Glutamatergic neuron (in vitro differentiated cells): ENCODE results near the gene CDH4. TPM values are rescaled to one million over a fixed set of nuclear protein-coding genes. Genes with fewer than 3 reads are reported as not detected.

Experiments used
- DNase-seq: peaks from one replicate; pipeline ENCODE4 v3.0.0; 2022
- H3K27ac Mint-ChIP-seq: one replicate; pipeline ENCODE4 v1.8.0; 2020; ENCODE audit warnings: mild to moderate bottlenecking, mixed read lengths, inconsistent platforms; ENCODE audit not compliant: unreplicated experiment
- H3K27me3 Mint-ChIP-seq: one replicate; pipeline ENCODE4 v1.8.0; 2020; ENCODE audit warnings: mild to moderate bottlenecking, moderate library complexity, mixed read lengths, inconsistent platforms; ENCODE audit not compliant: unreplicated experiment
- H3K36me3 Mint-ChIP-seq: one replicate; pipeline ENCODE4 v1.8.0; 2020; ENCODE audit warnings: mild to moderate bottlenecking, mixed read lengths, inconsistent platforms; ENCODE audit not compliant: unreplicated experiment
- H3K4me1 Mint-ChIP-seq: one replicate; pipeline ENCODE4 v1.8.0; 2020; ENCODE audit warnings: mild to moderate bottlenecking, low read depth, mixed read lengths, inconsistent platforms; ENCODE audit not compliant: unreplicated experiment
- H3K4me3 Mint-ChIP-seq: one replicate; pipeline ENCODE4 v1.8.0; 2020; ENCODE audit warnings: mild to moderate bottlenecking, mixed read lengths, inconsistent platforms; ENCODE audit not compliant: unreplicated experiment
- H3K9me3 Mint-ChIP-seq: one replicate; pipeline ENCODE4 v1.8.0; 2020; ENCODE audit warnings: mild to moderate bottlenecking, moderate library complexity, mixed read lengths, inconsistent platforms; ENCODE audit not compliant: unreplicated experiment
- CTCF ChIP-seq: fragments of 200-600 bp; sonication (generic); IDR thresholded peaks from one replicate; pipeline ENCODE4 v1.5.0; 2021; ENCODE audit not compliant: partially characterized antibody, unreplicated experiment
- total RNA-seq: library from RNA; stranded (reverse); fragmentation: NEBNext Ultra II Directional; extraction: Animal tissue kit (Norgen Biotek cat#: 25700); gene quantifications from one replicate; pipeline ENCODE4 v1.2.1, GENCODE V29; 2021; ENCODE audit not compliant: unreplicated experiment

The CDH4 gene
- total RNA-seq, 1 donor from 2014 or later = 1.2 TPM

DNA sequence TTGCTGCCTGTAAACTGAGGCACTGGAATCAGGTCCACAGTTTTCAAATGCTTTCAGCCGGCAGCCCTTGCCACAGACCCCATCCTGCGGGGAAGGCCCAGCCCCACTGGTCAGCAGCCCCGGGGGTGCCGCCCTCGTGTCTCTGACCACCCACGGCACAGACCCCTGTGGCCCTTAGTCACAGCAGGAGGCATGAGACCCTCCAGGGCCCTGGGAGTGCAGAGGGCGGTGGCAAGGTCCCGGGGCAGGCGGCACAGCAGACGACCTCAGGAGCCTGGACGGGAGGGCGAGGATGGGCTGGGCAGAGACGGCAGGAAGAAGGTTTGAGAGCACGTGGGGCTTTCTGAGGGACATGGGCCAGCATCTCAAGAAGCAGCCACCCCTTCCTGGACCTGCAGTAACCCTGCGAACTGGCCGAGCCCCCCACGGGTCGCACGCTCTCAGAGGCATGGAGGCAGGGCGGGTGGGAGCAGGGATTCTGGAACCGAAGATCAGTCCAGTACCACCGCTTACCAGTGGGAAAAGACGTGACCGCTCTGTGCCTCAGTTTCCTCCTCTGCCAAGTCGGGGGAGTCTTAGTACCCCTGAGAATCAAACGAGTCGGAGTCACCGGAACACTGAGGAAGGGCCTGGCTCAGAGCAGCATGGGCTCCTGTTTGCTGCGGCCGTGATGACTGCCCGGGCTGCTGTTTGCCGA is 672.9 kb downstream of the CDH4 start:
- Mint-ChIP-seq H3K27me3 (peaks cover 13% of the 10 kb centered on the region), H3K9me3 (peaks cover 3% of the 10 kb centered on the region), H3K4me1 (no peaks in the 10 kb centered on the region), H3K27ac (no peak overlapping the region), H3K36me3 (no peaks in the 10 kb centered on the region), H3K4me3 (no peak overlapping the region)
- no peak for TF ChIP-seq CTCF
- DNase-seq = peak; percentile 8

- TF ChIP-seq CTCF = no peak
- H3K27ac Mint-ChIP-seq = no peak overlapping the region
- H3K4me1 Mint-ChIP-seq = no peaks in the 10 kb centered on the region
- peaks cover 12% of the 10 kb centered on the region for H3K27me3 Mint-ChIP-seq
- peak; percentile 6 for DNase-seq
- H3K36me3 Mint-ChIP-seq = no peaks in the 10 kb centered on the region
- no peak overlapping the region for H3K4me3 Mint-ChIP-seq
- H3K9me3 Mint-ChIP-seq = peaks cover 3% of the 10 kb centered on the region
These were observed 673.6 kb downstream of the CDH4 start for GRCh38 chr20:61925555-61926252.

DNA sequence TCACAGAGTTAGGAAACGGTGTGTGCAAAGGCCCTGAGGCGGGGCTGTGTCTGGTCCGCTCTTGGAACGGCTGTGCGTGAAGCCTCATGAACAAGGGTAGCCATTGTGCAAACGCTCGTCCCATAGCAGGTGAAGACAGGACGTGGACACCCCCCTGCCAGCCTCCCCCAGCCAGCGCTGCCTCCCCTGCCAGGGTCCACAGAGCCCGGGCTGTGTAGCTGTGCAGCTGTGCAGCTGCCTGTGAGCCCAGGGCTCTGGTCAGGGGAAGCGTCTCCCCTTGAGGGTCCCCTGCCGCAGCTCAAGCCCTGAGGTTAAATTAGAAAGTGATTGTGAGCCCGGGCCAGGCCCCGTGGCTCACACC is 674.2 kb downstream of the CDH4 start:
- Mint-ChIP-seq H3K27ac (no peak overlapping the region), H3K27me3 (peaks cover 7% of the 10 kb centered on the region), H3K36me3 (no peaks in the 10 kb centered on the region), H3K4me1 (no peaks in the 10 kb centered on the region), H3K9me3 (peaks cover 3% of the 10 kb centered on the region), H3K4me3 (no peak overlapping the region)
- no peak for TF ChIP-seq CTCF
- DNase-seq = peak; percentile 7

DNA sequence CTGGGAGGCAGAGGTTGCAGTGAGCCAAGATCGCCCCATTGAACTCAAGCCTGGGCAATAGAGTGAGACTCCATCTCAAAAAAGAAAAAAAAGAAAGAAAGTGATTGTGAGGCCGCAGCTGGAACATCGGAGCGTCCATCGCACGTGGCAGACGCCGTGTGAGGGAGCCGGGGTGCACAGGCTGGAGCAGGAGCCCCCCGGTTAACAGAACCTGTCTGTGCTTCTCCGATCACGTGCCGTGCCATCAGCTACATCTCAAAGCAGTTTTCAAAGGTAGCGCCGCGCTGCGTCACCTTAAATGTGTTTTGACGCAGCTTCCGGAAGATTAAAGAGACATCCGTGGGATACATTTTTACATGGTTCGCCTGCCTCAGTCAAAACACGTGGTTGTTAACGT is 674.7 kb downstream of the CDH4 start:
- TF ChIP-seq CTCF = no peak
- no peak overlapping the region for H3K4me3 Mint-ChIP-seq

GRCh38 chr20:61927193-61927825 is 675.2 kb downstream of the CDH4 start:
- Mint-ChIP-seq H3K9me3 (peaks cover 3% of the 10 kb centered on the region), H3K4me1 (no peaks in the 10 kb centered on the region)
- DNase-seq = peak; percentile 15

More for the DNA sequence above, 674.7 kb downstream of the CDH4 start:
- H3K4me1 Mint-ChIP-seq = no peaks in the 10 kb centered on the region
- peaks cover 3% of the 10 kb centered on the region for H3K9me3 Mint-ChIP-seq
- peaks cover 6% of the 10 kb centered on the region for H3K27me3 Mint-ChIP-seq
- H3K27ac Mint-ChIP-seq = no peak overlapping the region
- peak; percentile 8 for DNase-seq
- no peaks in the 10 kb centered on the region for H3K36me3 Mint-ChIP-seq

More at GRCh38 chr20:61927193-61927825, 675.2 kb downstream of the CDH4 start:
- Mint-ChIP-seq H3K4me3 (no peak overlapping the region), H3K27ac (no peak overlapping the region), H3K27me3 (peaks cover 11% of the 10 kb centered on the region), H3K36me3 (no peaks in the 10 kb centered on the region)
- no peak for TF ChIP-seq CTCF
